Hematopoietic multipotent progenitor cell treated with erythropoietin and hydrocortisone succinate and interleukin-3 and kit ligand, for 6 days (in vitro differentiated cells): ENCODE results near the gene MFSD1.
A peak's percentile ranks its signal among the peaks of the same experiment; 100 is the strongest.
"Not testable (repeated sequence)": the region's sequence is repeated elsewhere in the genome, so short reads cannot be mapped to it uniquely, and the experiment has no call there.

Source experiments
- DNase-seq: peaks from one replicate; pipeline ENCODE4 v3.0.0-alpha.2; 2015

Gene MFSD1

GRCh38 chr3:158777161-158777873 lies 24.5 kb upstream of the MFSD1 start:
- DNase-seq, result no peak

GRCh38 chr3:158780766-158781165 lies 21.1 kb upstream of the MFSD1 start:
- DNase-seq, result peak; percentile 27

- DNase-seq, result no peak
Measured at GRCh38 chr3:158781191-158781590, 20.7 kb upstream of the MFSD1 start.

GRCh38 chr3:158781849-158782248 lies 20.0 kb upstream of the MFSD1 start:
- no peak for DNase-seq

GRCh38 chr3:158782283-158782989 lies 19.4 kb upstream of the MFSD1 start:
- no peak for DNase-seq

- no peak for DNase-seq
Measured at GRCh38 chr3:158783051-158783450, 18.8 kb upstream of the MFSD1 start.

GRCh38 chr3:158785972-158786371 lies 15.9 kb upstream of the MFSD1 start:
- no peak for DNase-seq

- no peak for DNase-seq
Measured at GRCh38 chr3:158788446-158788845, 13.4 kb upstream of the MFSD1 start.

GRCh38 chr3:158789592-158789991 lies 12.3 kb upstream of the MFSD1 start:
- DNase-seq, result peak; percentile 91

GRCh38 chr3:158790901-158791589 lies 10.8 kb upstream of the MFSD1 start:
- DNase-seq, result peak; percentile 95

GRCh38 chr3:158791590-158791920 lies 10.3 kb upstream of the MFSD1 start:
- not testable (repeated sequence) for DNase-seq

GRCh38 chr3:158792709-158793108 lies 9.1 kb upstream of the MFSD1 start:
- no peak for DNase-seq

GRCh38 chr3:158794206-158794605 lies 7.6 kb upstream of the MFSD1 start:
- no peak for DNase-seq

- peak; percentile 85 for DNase-seq
Measured at GRCh38 chr3:158794936-158795518, 6.8 kb upstream of the MFSD1 start.

GRCh38 chr3:158801201-158801600 lies 653 bp upstream of the MFSD1 start:
- peak; percentile 20 for DNase-seq

GRCh38 chr3:158802409-158803268 lies 785 bp downstream of the MFSD1 start:
- DNase-seq, result peak; percentile 71

GRCh38 chr3:158804441-158804840 lies 2.6 kb downstream of the MFSD1 start:
- DNase-seq, result no peak

GRCh38 chr3:158808697-158809096 lies 6.8 kb downstream of the MFSD1 start:
- peak; percentile 35 for DNase-seq

- DNase-seq, result peak; percentile 76
Measured at GRCh38 chr3:158809642-158810041, 7.8 kb downstream of the MFSD1 start.

GRCh38 chr3:158810823-158811724 lies 9.2 kb downstream of the MFSD1 start:
- peak; percentile 51 for DNase-seq

GRCh38 chr3:158819282-158819681 lies 17.4 kb downstream of the MFSD1 start:
- no peak for DNase-seq

- DNase-seq, result no peak
Measured at GRCh38 chr3:158820521-158820920, 18.7 kb downstream of the MFSD1 start.
